BJ (cell line): ENCODE results near the gene TMEM38B. TPM values are rescaled to one million over a fixed set of nuclear protein-coding genes. Genes with fewer than 3 reads are reported as not detected.
"Not testable (repeated sequence)": the region's sequence is repeated elsewhere in the genome, so short reads cannot be mapped to it uniquely, and the experiment has no call there.

Experiments
- CTCF ChIA-PET: fragments of 350-600 bp; formaldehyde crosslinking; extraction: SDS; loops from one replicate; lab custom pipeline; 2021; ENCODE audit warnings: antibody characterized with exemption, inconsistent platforms; lab: Yijun Ruan, JAX
- POLR2A ChIA-PET: fragments of 300-600 bp; sonication (Branson Sonifier 250); formaldehyde crosslinking; extraction: SDS; loops from one replicate; lab custom pipeline; 2021; ENCODE audit warnings: antibody characterized with exemption; lab: Charles Lee
- DNase-seq: peaks from one replicate; pipeline ENCODE4 v3.0.0-alpha.2; 2011; ENCODE audit warnings: low read depth
- H3K27me3 ChIP-seq: 2 replicates; pipeline ENCODE4 v1.6.0; 2011; ENCODE audit warnings: low read length; ENCODE audit not compliant: control insufficient read depth, insufficient read depth
- H3K36me3 ChIP-seq: 2 replicates; pipeline ENCODE4 v1.5.1; 2011; ENCODE audit warnings: low read length; ENCODE audit not compliant: control insufficient read depth, insufficient read depth
- H3K4me3 ChIP-seq: 2 replicates; pipeline ENCODE4 v1.5.1; 2011; ENCODE audit warnings: low read depth, mild to moderate bottlenecking, control low read depth, low read length
- CTCF ChIP-seq: IDR thresholded peaks from 2 replicates; pipeline ENCODE4 v1.5.1; 2011; ENCODE audit warnings: low read depth, mild to moderate bottlenecking, control low read depth, inconsistent platforms, low read length, moderate library complexity; ENCODE audit not compliant: insufficient read depth
- polyA plus RNA-seq: library from polyadenylated mRNA; depleted of rRNA; stranded (reverse); fragments of >200 nt; gene quantifications from 2 replicates; pipeline ENCODE4 v1.2.3, GENCODE V29; 2011

TMEM38B gene
- polyA plus RNA-seq, 1 experiment: 3.6 TPM

DNA sequence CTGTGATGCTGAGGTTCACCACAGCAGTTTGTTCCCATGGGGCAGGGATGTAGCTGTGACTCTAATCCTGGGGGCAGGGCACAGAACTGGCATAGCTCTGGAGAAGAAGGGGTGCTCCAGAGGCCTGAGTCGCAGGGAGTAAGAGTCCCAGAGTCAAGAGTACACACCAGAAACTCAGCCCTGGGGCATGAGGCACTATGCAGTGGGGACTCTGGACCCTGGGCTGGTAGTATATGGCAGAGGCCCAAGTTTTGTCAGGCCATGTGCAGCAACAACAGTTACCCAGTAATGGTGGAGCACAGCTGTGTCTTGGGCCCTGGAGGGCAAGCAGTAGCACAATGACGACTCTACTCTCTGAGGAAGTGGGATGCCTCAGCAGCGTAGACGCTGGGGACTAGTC lies 42.9 kb downstream of the TMEM38B start:
- no peaks in the 10 kb centered on the region for H3K27me3 ChIP-seq
- CTCF ChIA-PET: interaction anchor here (1.5 kb wide), 1 partner anchor 19 kb away, joined by 5 read pairs; no protein-coding TSS in a partner anchor
- no peak for DNase-seq
- no peak for TF ChIP-seq CTCF
- POLR2A ChIA-PET: no interaction called here
- H3K36me3 ChIP-seq: no peaks in the 10 kb centered on the region
- H3K4me3 ChIP-seq: no peak overlapping the region

GRCh38 chr9:105742088-105742487 lies 47.7 kb downstream of the TMEM38B start:
- no peak for TF ChIP-seq CTCF
- no peak overlapping the region for H3K4me3 ChIP-seq
- DNase-seq: no peak
- H3K36me3 ChIP-seq: no peaks in the 10 kb centered on the region
- H3K27me3 ChIP-seq: no peaks in the 10 kb centered on the region
- POLR2A ChIA-PET: no interaction called here
- CTCF ChIA-PET: no interaction called here

DNA sequence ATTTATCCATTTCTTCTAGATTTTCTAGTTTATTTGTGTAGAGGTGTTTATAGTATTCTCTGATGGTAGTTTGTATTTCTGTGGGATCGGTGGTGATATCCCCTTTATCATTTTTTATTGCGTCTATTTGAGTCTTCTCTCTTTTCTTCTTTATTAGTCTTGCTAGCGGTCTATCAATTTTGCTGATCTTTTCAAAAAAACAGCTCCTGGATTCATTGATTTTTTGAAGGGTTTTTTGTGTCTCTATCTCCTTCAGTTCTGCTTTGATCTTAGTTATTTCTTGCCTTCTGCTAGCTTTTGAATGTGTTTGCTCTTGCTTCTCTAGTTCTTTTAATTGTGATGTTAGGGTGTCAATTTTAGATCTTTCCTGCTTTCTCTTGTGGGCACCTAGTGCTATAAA lies 53.0 kb downstream of the TMEM38B start:
- CTCF ChIA-PET, H3K36me3 ChIP-seq, POLR2A ChIA-PET, DNase-seq, H3K27me3 ChIP-seq, H3K4me3 ChIP-seq: not testable (repeated sequence)

- ChIA-PET CTCF (no interaction called here), POLR2A (no interaction called here)
- DNase-seq: no peak
- TF ChIP-seq CTCF: no peak
- H3K4me3 ChIP-seq: no peak overlapping the region
- H3K27me3 ChIP-seq: no peaks in the 10 kb centered on the region
- H3K36me3 ChIP-seq: no peaks in the 10 kb centered on the region
Measured at GRCh38 chr9:105751761-105752160, 57.4 kb downstream of the TMEM38B start.

GRCh38 chr9:105757496-105758251 lies 63.3 kb downstream of the TMEM38B start:
- CTCF ChIA-PET: no interaction called here

More at GRCh38 chr9:105757496-105758251, 63.3 kb downstream of the TMEM38B start:
- no peak overlapping the region for H3K4me3 ChIP-seq
- TF ChIP-seq CTCF: no peak
- H3K36me3 ChIP-seq: no peaks in the 10 kb centered on the region
- H3K27me3 ChIP-seq: no peaks in the 10 kb centered on the region
- POLR2A ChIA-PET: no interaction called here
- no peak for DNase-seq
